ENCODE results near the gene CREB5. TPM values are rescaled to one million over a fixed set of nuclear protein-coding genes. Genes with fewer than 3 reads are reported as not detected.

The CREB5 gene
- total and polyA plus RNA-seq, 2 of the 13 experiments (the other 11 are each of a cell fraction or from before 2014, with no cell fraction given), result 0.38 to 0.71 TPM

DNA sequence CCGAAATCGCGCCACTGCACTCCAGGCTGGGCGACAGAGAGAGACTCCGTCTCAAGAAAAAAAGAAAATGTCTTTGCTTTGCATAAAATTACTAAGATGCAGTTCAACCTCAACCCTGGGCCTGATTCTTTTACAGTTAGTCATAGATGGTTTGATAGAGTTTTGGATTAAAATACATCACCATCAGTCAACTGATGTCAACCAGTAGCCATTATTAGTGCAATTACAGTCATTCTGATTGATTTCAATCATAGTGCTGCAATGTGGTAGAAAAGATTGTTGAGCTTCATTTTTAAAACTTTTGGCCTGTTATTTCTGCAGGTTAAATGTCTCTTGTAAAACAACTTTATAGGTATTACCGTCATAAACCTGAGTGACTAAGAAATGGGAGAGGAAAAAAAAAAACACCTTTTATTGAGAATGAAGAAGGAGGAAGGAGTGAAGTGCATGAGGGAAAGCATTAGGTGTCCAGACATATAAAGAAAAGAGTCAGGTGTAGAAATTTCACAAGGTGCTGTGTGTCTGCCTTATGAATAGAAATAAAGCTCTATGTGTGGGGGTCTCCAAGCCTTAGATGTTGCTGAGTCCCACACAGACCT, 395.2 kb downstream of the CREB5 start:
- no TSS peak for BruUV-seq (replicated peaks)
- Histone ChIP-seq H3K27me3 (ENCODE audit: control insufficient read depth in 1 of 2, insufficient read depth in 2 of 2, low read length in 2 of 2) (0 out of 5 replicates have a peak, but pooled peaks cover 2 to 7% of the 10 kb centered on the region in 2 experiments), H3K9ac (ENCODE audit: insufficient read depth, low read depth, low read length) (no peak overlapping the region), H2AFZ (ENCODE audit: low read length) (no peak overlapping the region), H3K79me2 (ENCODE audit: insufficient read depth, low read length) (no peaks in the 10 kb centered on the region), H3K27ac (ENCODE audit: extremely low read length, insufficient read depth, low read length) (no peak overlapping the region), H3K36me3 (replicated peaks in 1 of 2; ENCODE audit: control insufficient read depth in 1 of 2, insufficient read depth in 2 of 2, low read length in 2 of 2) (no peaks in the 10 kb centered on the region), H4K20me1 (ENCODE audit: insufficient read depth, low read length) (no peaks in the 10 kb centered on the region), H3K9me3 (ENCODE audit: low read length) (no peaks in the 10 kb centered on the region), H3K4me2 (ENCODE audit: low read depth, low read length) (no peak overlapping the region), H3K4me1 (ENCODE audit: insufficient read depth, low read length) (no peaks in the 10 kb centered on the region), H3K4me3 (replicated peaks in 1 of 3; ENCODE audit: insufficient read depth in 1 of 3, low read depth in 2 of 3, low read length in 3 of 3) (no peak overlapping the region)
- TF ChIP-seq ZNF790 (CRISPR knock-in tag; IDR thresholded peaks at IDR 0.05; ENCODE audit: borderline replicate concordance) (no peak), ZNF335 (CRISPR knock-in tag; IDR thresholded peaks at IDR 0.05) (no peak)
- FAIRE-seq, result no peak
- no peak for ATAC-seq
- no peak for DNase-seq (ENCODE audit: low spot score)
- POLR2A ChIA-PET, result no interaction called here
- WGBS (ENCODE audit: low lambda C conversion rate), result 72% methylated on average over 6 of the region's 6 CpGs
- in situ Hi-C loops (cut with HindIII; ENCODE audit: extremely low pct_ligation_motif_present, low pct_unique_long_range_greater_than_20kb) (no loop called here), intact Hi-C loops (cut with micrococcal nuclease; ENCODE audit: unreplicated experiment) (no loop called here)
- CTCF ChIA-PET (ENCODE audit: low intra/inter-chr PET ratio, low total read pairs), result no interaction called here

DNA sequence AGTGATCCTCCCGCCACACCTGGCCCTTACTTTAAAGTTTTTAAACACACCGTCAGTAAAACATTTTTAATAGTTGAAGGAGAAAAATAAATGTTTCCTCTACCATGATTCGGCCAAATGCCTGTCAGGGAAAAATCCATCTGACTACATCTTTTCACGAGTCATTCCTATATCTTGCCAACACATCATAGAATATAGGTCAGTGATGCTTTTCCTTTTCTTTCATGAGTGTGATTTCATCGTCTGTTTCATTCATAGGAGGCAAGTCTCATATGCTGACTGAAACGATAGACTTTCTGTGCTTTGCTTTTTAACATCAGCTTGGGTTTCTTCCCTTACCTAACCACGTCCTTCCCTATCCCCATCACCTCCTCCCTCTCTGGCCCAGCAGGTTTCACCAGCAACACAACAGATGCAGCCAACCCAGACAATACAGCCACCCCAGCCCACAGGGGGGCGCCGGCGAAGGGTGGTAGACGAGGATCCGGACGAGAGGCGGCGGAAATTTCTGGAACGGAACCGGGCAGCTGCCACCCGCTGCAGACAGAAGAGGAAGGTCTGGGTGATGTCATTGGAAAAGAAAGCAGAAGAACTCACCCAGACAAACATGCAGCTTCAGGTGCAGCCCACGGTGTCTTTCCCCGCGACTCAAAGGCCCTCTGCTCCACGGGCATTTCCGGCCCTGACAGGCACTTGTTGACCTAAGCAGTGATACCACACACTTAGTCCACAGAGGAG, 396.6 kb downstream of the CREB5 start:
- H3K36me3 ChIP-seq (replicated peaks in 1 of 2; ENCODE audit: control insufficient read depth in 1 of 2, insufficient read depth in 2 of 2, low read length in 2 of 2), result no peaks in the 10 kb centered on the region
- intact Hi-C loops (cut with micrococcal nuclease; ENCODE audit: unreplicated experiment) (no loop called here), in situ Hi-C loops (cut with HindIII; ENCODE audit: extremely low pct_ligation_motif_present, low pct_unique_long_range_greater_than_20kb) (no loop called here)
- H3K4me3 ChIP-seq (replicated peaks in 1 of 3; ENCODE audit: insufficient read depth in 1 of 3, low read depth in 2 of 3, low read length in 3 of 3), result no peak overlapping the region
- POLR2A ChIA-PET, result no interaction called here
- no peak overlapping the region for H2AFZ ChIP-seq (ENCODE audit: low read length)
- no TSS peak for BruUV-seq (replicated peaks)
- 0 out of 5 replicates have a peak, but pooled peaks cover 2 to 7% of the 10 kb centered on the region in 2 experiments for H3K27me3 ChIP-seq (ENCODE audit: control insufficient read depth in 1 of 2, insufficient read depth in 2 of 2, low read length in 2 of 2)
- DNase-seq (ENCODE audit: low spot score) (no peak), ATAC-seq (peak; percentile 35; the same call in 1 of the 3 replicates), FAIRE-seq (no peak)
- H3K4me2 ChIP-seq (ENCODE audit: low read depth, low read length), result no peak overlapping the region
- H3K27ac ChIP-seq (ENCODE audit: extremely low read length, insufficient read depth, low read length), result no peak overlapping the region
- WGBS (ENCODE audit: low lambda C conversion rate), result 52% methylated on average over 21 of the region's 23 CpGs
- no peak for TF ChIP-seq ETV6 (CRISPR knock-in tag; conservative IDR thresholded peaks at IDR 0.05)
- TF ChIP-seq, protein P1, sequence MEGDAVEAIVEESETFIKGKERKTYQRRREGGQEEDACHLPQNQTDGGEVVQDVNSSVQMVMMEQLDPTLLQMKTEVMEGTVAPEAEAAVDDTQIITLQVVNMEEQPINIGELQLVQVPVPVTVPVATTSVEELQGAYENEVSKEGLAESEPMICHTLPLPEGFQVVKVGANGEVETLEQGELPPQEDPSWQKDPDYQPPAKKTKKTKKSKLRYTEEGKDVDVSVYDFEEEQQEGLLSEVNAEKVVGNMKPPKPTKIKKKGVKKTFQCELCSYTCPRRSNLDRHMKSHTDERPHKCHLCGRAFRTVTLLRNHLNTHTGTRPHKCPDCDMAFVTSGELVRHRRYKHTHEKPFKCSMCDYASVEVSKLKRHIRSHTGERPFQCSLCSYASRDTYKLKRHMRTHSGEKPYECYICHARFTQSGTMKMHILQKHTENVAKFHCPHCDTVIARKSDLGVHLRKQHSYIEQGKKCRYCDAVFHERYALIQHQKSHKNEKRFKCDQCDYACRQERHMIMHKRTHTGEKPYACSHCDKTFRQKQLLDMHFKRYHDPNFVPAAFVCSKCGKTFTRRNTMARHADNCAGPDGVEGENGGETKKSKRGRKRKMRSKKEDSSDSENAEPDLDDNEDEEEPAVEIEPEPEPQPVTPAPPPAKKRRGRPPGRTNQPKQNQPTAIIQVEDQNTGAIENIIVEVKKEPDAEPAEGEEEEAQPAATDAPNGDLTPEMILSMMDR (CRISPR knock-in tag; IDR thresholded peaks at IDR 0.05), result 0 out of 2 replicates have a peak, but pooled peaks have one; percentile 7
- no peaks in the 10 kb centered on the region for H3K9me3 ChIP-seq (ENCODE audit: low read length)
- CTCF ChIA-PET (ENCODE audit: low intra/inter-chr PET ratio, low total read pairs), result no interaction called here
- no peak overlapping the region for H3K9ac ChIP-seq (ENCODE audit: insufficient read depth, low read depth, low read length)
- H4K20me1 ChIP-seq (ENCODE audit: insufficient read depth, low read length), result no peaks in the 10 kb centered on the region
- no peaks in the 10 kb centered on the region for H3K79me2 ChIP-seq (ENCODE audit: insufficient read depth, low read length)
- no peaks in the 10 kb centered on the region for H3K4me1 ChIP-seq (ENCODE audit: insufficient read depth, low read length)
